ENCODE measurements around the gene DISP2.

Gene DISP2

GRCh38 chr15:40340038-40340739 lies 17.8 kb upstream of the DISP2 start:
- Histone ChIP-seq H2AFZ (ENCODE audit: low read depth, low read length) (no peak overlapping the region), H3K4me3 (ENCODE audit: low read depth in 1 of 2, low read length in 2 of 2) (no peak overlapping the region), H3K27me3 (ENCODE audit: insufficient read depth, low read length, poor library complexity) (no peaks in the 10 kb centered on the region), H3K79me2 (ENCODE audit: insufficient read depth, low read length) (no peaks in the 10 kb centered on the region), H3K27ac (ENCODE audit: low read length) (no peak overlapping the region), H3K4me1 (ENCODE audit: insufficient read depth, low read length) (peaks cover 15% of the 10 kb centered on the region), H4K20me1 (ENCODE audit: insufficient read depth, low read length) (no peaks in the 10 kb centered on the region), H3K9ac (ENCODE audit: low read depth, low read length) (no peak overlapping the region), H3K4me2 (ENCODE audit: insufficient read depth, low read length) (no peak overlapping the region), H3K9me3 (ENCODE audit: insufficient read depth, low read length, severe bottlenecking) (no peaks in the 10 kb centered on the region), H3K36me3 (ENCODE audit: insufficient read depth, low read length) (no peaks in the 10 kb centered on the region)
- no peak for DNase-seq
- no peak for TF ChIP-seq EZH2 (IDR thresholded peaks at IDR 0.05; ENCODE audit: borderline replicate concordance, low read depth, low read length, severe bottlenecking)
- TF ChIP-seq CTCF (IDR thresholded peaks at IDR 0.05; ENCODE audit: borderline replicate concordance, extremely low read depth, low read length, poor library complexity, severe bottlenecking): no peak
- no peak for ATAC-seq (ENCODE audit: insufficient read depth, low read depth)

GRCh38 chr15:40340740-40341400 lies 17.1 kb upstream of the DISP2 start, which contains the start of gene CCDC9B:
CCDC9B (minus strand) TSS chr15:40340939; CDS start chr15:40340819, 120 bp downstream.
- H3K36me3 ChIP-seq (ENCODE audit: insufficient read depth, low read length): no peaks in the 10 kb centered on the region
- no peaks in the 10 kb centered on the region for H4K20me1 ChIP-seq (ENCODE audit: insufficient read depth, low read length)
- H3K4me1 ChIP-seq (ENCODE audit: insufficient read depth, low read length): peaks cover 14% of the 10 kb centered on the region
- DNase-seq (no peak), ATAC-seq (ENCODE audit: insufficient read depth, low read depth) (no peak)
- no peak within 1 kb of the TSS for H2AFZ ChIP-seq (ENCODE audit: low read depth, low read length)
- H3K27me3 ChIP-seq (ENCODE audit: insufficient read depth, low read length, poor library complexity): no peaks in the 10 kb centered on the region
- no peak within 1 kb of the TSS for H3K4me2 ChIP-seq (ENCODE audit: insufficient read depth, low read length)
- H3K79me2 ChIP-seq (ENCODE audit: insufficient read depth, low read length): no peaks in the 10 kb centered on the region
- no peaks in the 10 kb centered on the region for H3K9me3 ChIP-seq (ENCODE audit: insufficient read depth, low read length, severe bottlenecking)
- no peak within 1 kb of the TSS for H3K4me3 ChIP-seq (ENCODE audit: low read depth in 1 of 2, low read length in 2 of 2)
- H3K27ac ChIP-seq (ENCODE audit: low read length): no peak within 1 kb of the TSS
- TF ChIP-seq CTCF (IDR thresholded peaks at IDR 0.05; ENCODE audit: borderline replicate concordance, extremely low read depth, low read length, poor library complexity, severe bottlenecking) (no peak), EZH2 (IDR thresholded peaks at IDR 0.05; ENCODE audit: borderline replicate concordance, low read depth, low read length, severe bottlenecking) (no peak)
- H3K9ac ChIP-seq (ENCODE audit: low read depth, low read length): no peak within 1 kb of the TSS

GRCh38 chr15:40342416-40343320 lies 15.4 kb upstream of the DISP2 start:
- H3K4me1 ChIP-seq (ENCODE audit: insufficient read depth, low read length): peaks cover 10% of the 10 kb centered on the region
- H4K20me1 ChIP-seq (ENCODE audit: insufficient read depth, low read length): no peaks in the 10 kb centered on the region
- H3K9ac ChIP-seq (ENCODE audit: low read depth, low read length): no peak overlapping the region
- no peaks in the 10 kb centered on the region for H3K27me3 ChIP-seq (ENCODE audit: insufficient read depth, low read length, poor library complexity)
- no peak overlapping the region for H3K27ac ChIP-seq (ENCODE audit: low read length)
- no peaks in the 10 kb centered on the region for H3K36me3 ChIP-seq (ENCODE audit: insufficient read depth, low read length)
- ATAC-seq (ENCODE audit: insufficient read depth, low read depth) (no peak), DNase-seq (no peak)
- H3K4me2 ChIP-seq (ENCODE audit: insufficient read depth, low read length): no peak overlapping the region
- H3K4me3 ChIP-seq (ENCODE audit: low read depth in 1 of 2, low read length in 2 of 2): no peak overlapping the region
- H3K79me2 ChIP-seq (ENCODE audit: insufficient read depth, low read length): no peaks in the 10 kb centered on the region
- H3K9me3 ChIP-seq (ENCODE audit: insufficient read depth, low read length, severe bottlenecking): no peaks in the 10 kb centered on the region
- no peak overlapping the region for H2AFZ ChIP-seq (ENCODE audit: low read depth, low read length)
- TF ChIP-seq CTCF (IDR thresholded peaks at IDR 0.05; ENCODE audit: borderline replicate concordance, extremely low read depth, low read length, poor library complexity, severe bottlenecking): no peak
- TF ChIP-seq EZH2 (IDR thresholded peaks at IDR 0.05; ENCODE audit: borderline replicate concordance, low read depth, low read length, severe bottlenecking): no peak
